ENCODE data around the gene RALA.

The RALA gene

DNA sequence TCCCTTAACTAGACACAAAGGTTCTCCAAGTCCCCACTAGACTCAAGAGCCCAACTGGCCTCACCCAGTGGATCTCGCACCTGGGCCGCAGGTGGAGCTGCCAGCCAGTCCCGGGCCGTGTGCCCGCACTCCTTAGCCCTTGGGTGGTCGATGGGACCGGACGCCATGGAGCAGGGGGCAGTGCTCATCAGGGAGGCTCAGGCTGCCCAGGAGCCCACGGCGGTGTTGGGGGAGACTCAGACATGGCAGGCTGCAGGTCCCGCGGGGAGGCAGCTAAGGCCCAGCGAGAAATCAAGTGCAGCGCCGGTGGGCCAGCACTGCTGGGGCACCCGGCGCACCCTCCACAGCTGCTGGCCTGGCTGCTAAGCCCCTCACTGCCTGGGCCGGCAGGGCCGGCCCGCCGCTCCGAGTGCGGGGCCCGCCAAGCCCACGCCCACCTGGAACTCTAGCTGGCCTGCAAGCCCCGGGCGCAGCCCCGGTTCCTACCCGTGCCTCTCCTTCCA lies 130.5 kb downstream of the RALA start:
- TF ChIP-seq, protein P1, sequence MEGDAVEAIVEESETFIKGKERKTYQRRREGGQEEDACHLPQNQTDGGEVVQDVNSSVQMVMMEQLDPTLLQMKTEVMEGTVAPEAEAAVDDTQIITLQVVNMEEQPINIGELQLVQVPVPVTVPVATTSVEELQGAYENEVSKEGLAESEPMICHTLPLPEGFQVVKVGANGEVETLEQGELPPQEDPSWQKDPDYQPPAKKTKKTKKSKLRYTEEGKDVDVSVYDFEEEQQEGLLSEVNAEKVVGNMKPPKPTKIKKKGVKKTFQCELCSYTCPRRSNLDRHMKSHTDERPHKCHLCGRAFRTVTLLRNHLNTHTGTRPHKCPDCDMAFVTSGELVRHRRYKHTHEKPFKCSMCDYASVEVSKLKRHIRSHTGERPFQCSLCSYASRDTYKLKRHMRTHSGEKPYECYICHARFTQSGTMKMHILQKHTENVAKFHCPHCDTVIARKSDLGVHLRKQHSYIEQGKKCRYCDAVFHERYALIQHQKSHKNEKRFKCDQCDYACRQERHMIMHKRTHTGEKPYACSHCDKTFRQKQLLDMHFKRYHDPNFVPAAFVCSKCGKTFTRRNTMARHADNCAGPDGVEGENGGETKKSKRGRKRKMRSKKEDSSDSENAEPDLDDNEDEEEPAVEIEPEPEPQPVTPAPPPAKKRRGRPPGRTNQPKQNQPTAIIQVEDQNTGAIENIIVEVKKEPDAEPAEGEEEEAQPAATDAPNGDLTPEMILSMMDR (IDR thresholded peaks at IDR 0.05; ENCODE audit: low read length), result no peak
- TF ChIP-seq EZH2 (IDR thresholded peaks at IDR 0.05; ENCODE audit: borderline replicate concordance, low read length), result no peak
- Histone ChIP-seq H3K27ac (ENCODE audit: low read depth, low read length, poor library complexity, severe bottlenecking) (no peak overlapping the region), H3K36me3 (ENCODE audit: insufficient read depth, low read length) (peaks cover 12% of the 10 kb centered on the region), H3K27me3 (ENCODE audit: insufficient read depth, low read length) (no peaks in the 10 kb centered on the region), H3K79me2 (ENCODE audit: insufficient read depth, low read length) (no peaks in the 10 kb centered on the region), H3K4me1 (ENCODE audit: insufficient read depth, low read length, severe bottlenecking) (no peaks in the 10 kb centered on the region), H3K4me2 (ENCODE audit: low read length) (no peak overlapping the region), H3K4me3 (ENCODE audit: low read depth, low read length, poor library complexity, severe bottlenecking) (no peak overlapping the region), H3K9me2 (ENCODE audit: low read depth, low read length) (no peaks in the 10 kb centered on the region), H3F3A (ENCODE audit: insufficient read depth, low read length) (0 out of 2 replicates have a peak, but pooled peaks cover 3% of the 10 kb centered on the region), H2AFZ (ENCODE audit: low read length) (no peak overlapping the region), H4K20me1 (ENCODE audit: insufficient read depth, low read length) (no peaks in the 10 kb centered on the region), H3K9me3 (ENCODE audit: low read length) (peaks cover 11% of the 10 kb centered on the region; the same call in 1 of the 2 replicates), H3K9ac (ENCODE audit: low read length) (no peak overlapping the region)

GRCh38 chr7:39754326-39755120 lies 131.2 kb downstream of the RALA start:
- Histone ChIP-seq H3F3A (ENCODE audit: insufficient read depth, low read length) (0 out of 2 replicates have a peak, but pooled peaks cover 3% of the 10 kb centered on the region), H3K27ac (ENCODE audit: low read depth, low read length, poor library complexity, severe bottlenecking) (no peak overlapping the region), H3K36me3 (ENCODE audit: insufficient read depth, low read length) (peaks cover 12% of the 10 kb centered on the region), H3K4me3 (ENCODE audit: low read depth, low read length, poor library complexity, severe bottlenecking) (no peak overlapping the region), H3K4me1 (ENCODE audit: insufficient read depth, low read length, severe bottlenecking) (no peaks in the 10 kb centered on the region), H3K27me3 (ENCODE audit: insufficient read depth, low read length) (no peaks in the 10 kb centered on the region), H3K9ac (ENCODE audit: low read length) (no peak overlapping the region), H3K9me2 (ENCODE audit: low read depth, low read length) (no peaks in the 10 kb centered on the region), H4K20me1 (ENCODE audit: insufficient read depth, low read length) (no peaks in the 10 kb centered on the region), H2AFZ (ENCODE audit: low read length) (no peak overlapping the region), H3K79me2 (ENCODE audit: insufficient read depth, low read length) (no peaks in the 10 kb centered on the region), H3K9me3 (ENCODE audit: low read length) (peaks cover 11% of the 10 kb centered on the region; the same call in 1 of the 2 replicates), H3K4me2 (ENCODE audit: low read length) (no peak overlapping the region)
- TF ChIP-seq EZH2 (IDR thresholded peaks at IDR 0.05; ENCODE audit: borderline replicate concordance, low read length), result no peak
- TF ChIP-seq, protein P1 (IDR thresholded peaks at IDR 0.05; ENCODE audit: low read length), result no peak

- 0 out of 2 replicates have a peak, but pooled peaks cover 3% of the 10 kb centered on the region for H3F3A ChIP-seq (ENCODE audit: insufficient read depth, low read length)
- no peak overlapping the region for H3K4me3 ChIP-seq (ENCODE audit: low read depth, low read length, poor library complexity, severe bottlenecking)
- no peak overlapping the region for H3K4me2 ChIP-seq (ENCODE audit: low read length)
- H3K9me3 ChIP-seq (ENCODE audit: low read length), result peaks cover 6% of the 10 kb centered on the region; the same call in 1 of the 2 replicates
- H3K79me2 ChIP-seq (ENCODE audit: insufficient read depth, low read length), result no peaks in the 10 kb centered on the region
- H3K27me3 ChIP-seq (ENCODE audit: insufficient read depth, low read length), result no peaks in the 10 kb centered on the region
- TF ChIP-seq, protein P1 (IDR thresholded peaks at IDR 0.05; ENCODE audit: low read length), result no peak
- no peak for TF ChIP-seq EZH2 (IDR thresholded peaks at IDR 0.05; ENCODE audit: borderline replicate concordance, low read length)
- no peaks in the 10 kb centered on the region for H4K20me1 ChIP-seq (ENCODE audit: insufficient read depth, low read length)
- no peak overlapping the region for H2AFZ ChIP-seq (ENCODE audit: low read length)
- peaks cover 5% of the 10 kb centered on the region for H3K36me3 ChIP-seq (ENCODE audit: insufficient read depth, low read length)
- no peaks in the 10 kb centered on the region for H3K4me1 ChIP-seq (ENCODE audit: insufficient read depth, low read length, severe bottlenecking)
- H3K9ac ChIP-seq (ENCODE audit: low read length), result no peak overlapping the region
- H3K27ac ChIP-seq (ENCODE audit: low read depth, low read length, poor library complexity, severe bottlenecking), result no peak overlapping the region
- H3K9me2 ChIP-seq (ENCODE audit: low read depth, low read length), result no peaks in the 10 kb centered on the region
Measured at GRCh38 chr7:39757604-39758003, 134.2 kb downstream of the RALA start.
